COLO668 (cell line): ENCODE data around the gene NDUFB2.
"Not testable (repeated sequence)": the region's sequence is repeated elsewhere in the genome, so short reads cannot be mapped to it uniquely, and the experiment has no call there.

Experiments used
- DNase-seq: peaks from one replicate; lab custom pipeline; 2025; ENCODE audit not compliant: unreplicated experiment; lab: John Stamatoyannopoulos, UW

The NDUFB2 gene

GRCh38 chr7:140696680-140697446 is at the start of gene NDUFB2:
TSS of gene NDUFB2 (plus strand) at chr7:140696708. CDS start at chr7:140696745, 37 bp downstream.
- DNase-seq, result peak; percentile 87

- peak; percentile 73 for DNase-seq
These were observed 49.4 kb upstream of the NDUFB2 start for GRCh38 chr7:140646931-140647647.

DNA sequence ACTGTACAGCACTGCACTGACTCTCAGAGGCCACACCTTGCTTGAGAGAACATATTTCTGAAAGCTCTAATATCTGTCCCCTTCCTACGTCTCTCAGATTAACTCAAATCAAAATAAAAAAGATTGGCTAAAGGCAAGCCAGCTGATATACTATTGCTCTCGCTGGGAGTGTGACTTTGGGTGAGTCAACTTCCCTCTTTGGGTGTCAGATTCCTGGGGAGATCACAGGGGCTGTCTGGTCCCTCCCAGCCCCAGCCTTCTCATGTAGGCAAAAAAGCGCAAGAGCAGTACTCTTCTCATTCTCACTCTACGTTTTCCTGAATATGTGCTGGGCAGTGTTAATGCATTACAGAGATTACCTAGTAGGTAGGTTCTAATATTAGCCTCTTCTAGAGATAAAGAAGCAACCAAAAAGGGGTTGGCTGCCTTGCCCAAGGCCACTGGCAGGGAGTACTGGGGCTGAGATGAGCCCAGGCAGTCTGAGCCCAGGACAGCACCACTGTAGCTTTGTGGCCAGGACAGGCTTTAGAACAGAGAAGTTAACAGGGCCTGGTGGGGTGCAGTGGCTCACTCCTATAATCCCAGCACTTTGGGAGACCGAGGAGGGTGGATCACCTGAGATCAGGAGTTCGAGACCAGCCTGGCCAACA is 46.8 kb upstream of the NDUFB2 start:
- DNase-seq, result no peak

GRCh38 chr7:140650367-140650766 is 46.1 kb upstream of the NDUFB2 start:
- no peak for DNase-seq

DNA sequence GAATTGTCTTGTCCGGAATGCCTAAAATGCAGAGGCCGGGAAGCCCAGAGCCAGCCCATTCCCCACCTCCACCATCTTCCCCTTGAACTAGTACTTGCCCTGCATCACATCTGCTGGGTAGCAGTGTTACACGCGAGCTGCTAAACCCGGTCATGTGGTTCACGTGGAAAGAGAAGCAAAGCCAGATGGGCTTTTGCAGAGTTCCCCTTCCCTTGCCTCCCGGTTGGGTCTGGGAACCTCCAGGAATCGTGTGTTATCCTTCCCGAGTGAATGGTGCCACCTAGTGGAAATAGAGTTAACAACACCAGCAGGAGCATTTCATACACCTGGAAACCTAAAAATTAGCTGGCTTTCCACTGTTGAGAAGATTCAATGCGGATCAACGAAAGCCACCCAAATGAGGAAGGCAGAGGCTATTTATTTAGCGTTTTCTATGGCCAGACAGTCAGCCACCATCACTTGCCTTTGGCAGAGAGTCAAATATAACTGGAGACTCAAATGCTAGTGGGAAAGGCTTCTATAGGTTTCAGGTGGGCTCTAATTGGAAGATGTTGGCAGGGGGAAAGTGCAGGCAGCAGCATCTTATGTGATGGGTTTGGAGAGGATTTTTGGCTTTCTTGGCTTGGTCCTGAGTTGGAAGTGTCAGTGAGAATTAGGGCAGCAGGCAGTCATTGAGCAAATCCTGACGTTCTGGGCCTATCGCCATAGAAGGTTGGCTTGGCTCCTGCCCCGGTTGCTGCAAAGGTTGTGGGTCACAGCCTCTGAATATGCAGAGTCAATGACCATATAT is 43.0 kb upstream of the NDUFB2 start:
- DNase-seq, result peak; percentile 71

DNA sequence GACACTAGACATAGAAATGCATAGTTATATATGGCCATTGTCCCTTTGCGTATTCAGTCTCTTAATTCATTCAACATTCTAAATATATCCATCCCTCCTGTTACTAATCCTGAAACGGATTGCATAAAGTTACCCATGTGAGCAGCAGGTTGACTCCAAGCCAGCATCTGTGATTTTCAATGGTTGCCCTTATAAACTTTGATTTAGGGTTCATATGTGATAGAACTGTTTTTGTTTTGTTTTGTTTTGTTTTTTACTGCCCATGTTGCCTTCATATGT is 42.5 kb upstream of the NDUFB2 start:
- DNase-seq, result no peak

DNA sequence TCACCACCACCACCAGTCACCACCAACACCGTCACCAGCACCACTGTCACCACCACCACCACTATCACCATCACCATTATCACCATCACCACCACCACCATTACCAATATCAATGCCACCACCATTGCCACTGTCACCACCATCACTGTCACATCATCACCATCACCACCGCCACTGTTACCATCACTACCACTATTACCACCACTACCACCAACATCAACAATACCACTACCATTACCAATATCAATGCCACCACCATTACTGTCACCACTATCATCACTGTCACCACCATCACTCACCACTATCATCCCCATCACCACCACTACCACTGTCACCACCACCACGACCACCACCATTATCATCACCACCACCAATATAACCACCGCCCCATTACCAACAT is 41.8 kb upstream of the NDUFB2 start:
- no peak for DNase-seq

DNA sequence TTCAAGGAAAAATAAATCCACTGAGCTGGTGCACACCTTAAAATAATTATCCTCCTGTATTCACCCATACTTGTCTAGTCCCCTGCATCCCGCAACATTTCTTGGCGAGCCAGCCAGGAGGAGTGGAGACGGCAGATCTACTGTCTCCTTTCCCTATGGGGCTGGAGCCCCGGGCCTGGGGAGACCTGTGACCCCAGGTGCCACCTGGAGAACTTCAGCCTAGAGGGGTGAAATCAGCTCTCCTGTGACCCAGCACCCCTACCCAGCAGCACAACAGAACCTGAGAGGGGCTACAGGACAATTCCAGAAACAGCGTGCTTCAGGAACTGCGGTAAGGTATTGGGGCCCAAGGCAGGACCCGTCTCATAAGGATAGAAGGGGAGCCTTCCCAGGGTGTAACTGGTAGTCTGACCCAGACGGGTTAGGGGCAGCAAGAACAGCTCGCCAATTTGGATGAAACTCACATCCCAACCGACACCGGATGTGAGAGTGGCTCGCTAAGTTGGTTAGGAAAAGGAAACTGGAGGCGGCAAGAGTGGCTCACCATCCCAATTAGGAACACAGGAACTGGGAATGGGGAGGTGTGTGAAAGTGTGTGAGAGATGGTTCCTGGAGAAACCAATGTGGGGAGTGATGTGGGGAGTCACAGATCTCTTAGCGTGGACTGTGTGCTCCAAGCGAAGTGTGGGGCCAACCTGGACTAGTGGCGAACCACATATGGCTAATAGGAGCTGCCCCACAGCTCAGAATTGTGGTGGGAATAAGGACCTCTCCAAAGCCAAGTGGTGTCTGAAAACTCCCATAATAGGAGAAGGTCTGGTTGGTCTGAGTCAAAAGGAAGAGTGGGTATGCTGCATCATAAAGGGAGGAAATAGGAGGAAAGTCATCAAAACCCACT is 40.7 kb upstream of the NDUFB2 start:
- no peak for DNase-seq

- peak; percentile 33 for DNase-seq
These were observed 39.7 kb upstream of the NDUFB2 start for GRCh38 chr7:140656548-140657515.

- DNase-seq, result no peak
These were observed 38.6 kb upstream of the NDUFB2 start for GRCh38 chr7:140657891-140658290.

- DNase-seq, result no peak
These were observed 36.7 kb upstream of the NDUFB2 start for GRCh38 chr7:140659856-140660255.

DNA sequence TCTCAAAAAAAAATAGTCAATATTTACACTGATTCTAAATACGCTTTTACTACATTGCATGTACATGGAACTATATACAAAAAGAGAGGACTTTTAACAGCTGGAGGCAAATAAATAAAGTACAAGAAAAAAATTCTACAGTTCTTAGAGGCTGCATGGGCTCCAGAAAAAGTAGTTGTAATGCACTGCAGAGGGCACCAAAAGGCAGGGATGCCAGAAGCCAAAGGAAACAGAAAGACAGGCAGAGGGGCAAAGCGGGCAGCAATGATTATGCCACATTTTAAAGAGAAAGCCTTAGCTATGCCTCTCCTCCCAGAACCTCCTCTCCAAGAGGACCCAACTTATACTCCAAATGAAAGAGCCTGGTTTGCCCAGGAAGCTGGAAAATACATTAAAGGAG is 35.4 kb upstream of the NDUFB2 start:
- no peak for DNase-seq

- DNase-seq, result not testable (repeated sequence)
These were observed 33.6 kb upstream of the NDUFB2 start for GRCh38 chr7:140662938-140663337.

DNA sequence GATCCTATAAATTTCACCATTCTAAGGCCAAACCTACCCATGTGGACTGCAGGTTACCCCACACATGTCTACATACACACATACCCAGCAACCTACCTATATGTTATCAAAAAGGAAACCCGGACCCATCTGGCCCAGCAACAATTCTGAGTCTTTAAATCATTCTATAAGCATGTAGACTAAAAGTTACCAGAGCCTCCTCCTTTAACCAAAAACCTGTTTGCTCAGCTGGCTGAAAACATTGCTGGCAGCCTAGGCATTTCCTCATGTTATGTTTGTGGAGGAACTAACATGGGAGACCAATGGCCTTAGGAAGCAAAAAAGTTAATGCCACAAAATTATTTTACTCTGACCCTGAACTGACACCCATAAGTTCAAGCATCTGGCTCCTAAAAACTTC is 29.0 kb upstream of the NDUFB2 start:
- DNase-seq, result no peak

- no peak for DNase-seq
These were observed 27.9 kb upstream of the NDUFB2 start for GRCh38 chr7:140668641-140669040.

DNA sequence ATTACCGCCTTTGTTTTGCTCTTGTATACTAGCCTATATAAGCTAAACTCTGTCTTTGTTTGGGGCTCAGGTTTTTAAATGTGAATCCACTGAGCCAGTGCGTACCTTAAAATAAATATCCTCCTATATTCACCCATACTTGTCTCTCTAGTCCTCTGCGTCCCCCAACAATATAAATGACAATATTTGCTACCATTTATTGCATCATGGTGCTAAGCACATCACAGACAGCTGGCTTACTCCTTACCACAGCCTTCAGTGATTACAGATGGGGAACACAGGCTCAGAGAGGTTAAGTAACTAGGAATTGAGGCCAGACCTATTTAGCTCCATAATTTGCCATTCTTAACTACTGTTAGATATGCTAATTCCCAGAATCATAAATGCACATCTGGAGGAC is 27.2 kb upstream of the NDUFB2 start:
- DNase-seq, result no peak

GRCh38 chr7:140669862-140670261 is 26.6 kb upstream of the NDUFB2 start:
- DNase-seq, result not testable (repeated sequence)

GRCh38 chr7:140670343-140670935 is 26.1 kb upstream of the NDUFB2 start:
- no peak for DNase-seq

- DNase-seq, result no peak
These were observed 24.5 kb upstream of the NDUFB2 start for GRCh38 chr7:140671966-140672365.
